IMR-90 (cell line): ENCODE results near the gene MOG. TPM values are rescaled to one million over a fixed set of nuclear protein-coding genes. Genes with fewer than 3 reads are reported as not detected.

Source experiments
- ATAC-seq: fragments of 200-7000 bp; cut with Tn5 transposase; 2 replicates; pipeline ENCODE4 v1.9.1; 2020; ENCODE audit warnings: low read depth, mild to moderate bottlenecking, moderate library complexity
- BruUV-seq: library from RNA; stranded (reverse); fragments of 400-500 nt; replicated peaks from 2 replicates; lab custom pipeline; 2021; lab: Mats Ljungman, UMichigan
- CTCF ChIA-PET: fragments of 300-600 bp; formaldehyde crosslinking; extraction: SDS; loops from one replicate; lab custom pipeline; 2021; ENCODE audit warnings: antibody characterized with exemption; lab: Yijun Ruan, JAX
- POLR2A ChIA-PET: fragments of 300-600 bp; sonication (Branson Sonifier 250); formaldehyde crosslinking; loops from one replicate; lab custom pipeline; 2022; ENCODE audit warnings: antibody characterized with exemption; ENCODE audit not compliant: unreplicated experiment; lab: Charles Lee
- DNase-seq: peaks from one replicate; pipeline ENCODE4 v3.0.0; 2013
- H2AFZ ChIP-seq: replicated peaks from 2 replicates; pipeline ENCODE3; 2013; ENCODE audit warnings: low read length, mild to moderate bottlenecking; ENCODE audit not compliant: poor library complexity
- H2AK5ac ChIP-seq: 2 replicates; pipeline ENCODE4 v1.6.1; 2013; ENCODE audit warnings: low read depth, low read length, inconsistent platforms
- H2AK9ac ChIP-seq: replicated peaks from 2 replicates; pipeline ENCODE3; 2013; ENCODE audit warnings: mild to moderate bottlenecking, low read depth, low read length, moderate library complexity; ENCODE audit not compliant: poor library complexity
- H2BK120ac ChIP-seq: 2 replicates; pipeline ENCODE4 v1.6.1; 2013; ENCODE audit warnings: low read depth, low read length, inconsistent platforms
- H2BK15ac ChIP-seq: 3 replicates; pipeline ENCODE4 v1.6.1; 2013; ENCODE audit warnings: low read depth, low read length, inconsistent platforms
- H2BK20ac ChIP-seq: 2 replicates; pipeline ENCODE4 v1.6.1; 2013; ENCODE audit warnings: low read depth, mild to moderate bottlenecking, inconsistent platforms, low read length, moderate library complexity
- H2BK5ac ChIP-seq: 2 replicates; pipeline ENCODE4 v1.6.1; 2013; ENCODE audit warnings: mild to moderate bottlenecking, low read depth, low read length, inconsistent platforms; ENCODE audit not compliant: poor library complexity, severe bottlenecking
- H3K14ac ChIP-seq: replicated peaks from 2 replicates; pipeline ENCODE4 v1.6.1; 2013; ENCODE audit warnings: low read depth, low read length, inconsistent platforms
- H3K18ac ChIP-seq: 2 replicates; pipeline ENCODE4 v1.6.1; 2013; ENCODE audit warnings: low read depth, low read length, control low read depth
- H3K23ac ChIP-seq: 2 replicates; pipeline ENCODE4 v1.6.1; 2013; ENCODE audit warnings: low read depth, low read length, inconsistent platforms
- H3K27ac ChIP-seq: 2 replicates; pipeline ENCODE4 v1.5.1; 2013; ENCODE audit warnings: mild to moderate bottlenecking, control low read depth, low read length; ENCODE audit not compliant: insufficient read depth
- H3K27me3 ChIP-seq: 2 replicates; pipeline ENCODE4 v1.6.1; 2013; ENCODE audit warnings: low read length; ENCODE audit not compliant: control insufficient read depth, insufficient read depth
- H3K36me3 ChIP-seq: 2 replicates; pipeline ENCODE4 v1.6.1; 2013; ENCODE audit warnings: low read length, mixed read lengths; ENCODE audit not compliant: control insufficient read depth, insufficient read depth
- H3K4ac ChIP-seq: 2 replicates; pipeline ENCODE4 v1.6.1; 2013; ENCODE audit warnings: low read depth, low read length, inconsistent platforms
- H3K4me1 ChIP-seq: 2 replicates; pipeline ENCODE4 v1.6.1; 2013; ENCODE audit warnings: low read length, mixed read lengths; ENCODE audit not compliant: control insufficient read depth, insufficient read depth
- H3K4me2 ChIP-seq: 2 replicates; pipeline ENCODE4 v1.6.1; 2013; ENCODE audit warnings: low read depth, mild to moderate bottlenecking, control low read depth, low read length, moderate library complexity
- H3K4me3 ChIP-seq: 2 replicates; pipeline ENCODE4 v1.5.1; 2013; ENCODE audit warnings: low read depth, mild to moderate bottlenecking, control low read depth, low read length, moderate library complexity; ENCODE audit not compliant: insufficient read depth
- H3K56ac ChIP-seq: 2 replicates; pipeline ENCODE4 v1.6.1; 2013; ENCODE audit warnings: low read length, inconsistent platforms; ENCODE audit not compliant: insufficient read depth; ENCODE audit errors: extremely low read depth
- H3K79me1 ChIP-seq, 2 experiments: 2 replicates each; pipeline ENCODE4 v1.6.1; 2013; ENCODE audit warnings: low read length in 2 of 2, inconsistent platforms in 1 of 2, low read depth in 1 of 2
- H3K9ac ChIP-seq: 2 replicates; pipeline ENCODE4 v1.6.1; 2013; ENCODE audit warnings: low read depth, low read length, control low read depth
- H3K9me1 ChIP-seq: 2 replicates; pipeline ENCODE4 v1.6.1; 2013; ENCODE audit warnings: low read length, inconsistent platforms; ENCODE audit not compliant: insufficient read depth
- H3K9me3 ChIP-seq: 2 replicates; pipeline ENCODE4 v1.6.1; 2013; ENCODE audit warnings: low read length; ENCODE audit not compliant: control insufficient read depth, insufficient read depth
- H4K20me1 ChIP-seq: 2 replicates; pipeline ENCODE4 v1.6.1; 2013; ENCODE audit warnings: low read length, inconsistent platforms; ENCODE audit not compliant: insufficient read depth
- H4K5ac ChIP-seq: 2 replicates; pipeline ENCODE4 v1.6.1; 2013; ENCODE audit warnings: mild to moderate bottlenecking, low read depth, low read length, control low read depth
- H4K8ac ChIP-seq, 2 experiments: 2 replicates each; pipeline ENCODE4 v1.6.1; 2013; ENCODE audit warnings: low read depth in 2 of 2, low read length in 2 of 2, control low read depth in 1 of 2, inconsistent platforms in 1 of 2
- H4K91ac ChIP-seq: 2 replicates; pipeline ENCODE4 v1.6.1; 2013; ENCODE audit warnings: low read depth, low read length, inconsistent platforms; ENCODE audit not compliant: insufficient read depth
- CEBPB ChIP-seq: IDR thresholded peaks from 2 replicates; pipeline ENCODE4 v1.6.1; 2012; ENCODE audit warnings: low read depth, low read length, improper control_type of control experiment
- MAZ ChIP-seq: IDR thresholded peaks from 2 replicates; pipeline ENCODE4 v1.6.1; 2012; ENCODE audit warnings: low read depth, mild to moderate bottlenecking, low read length, improper control_type of control experiment, moderate library complexity, borderline replicate concordance
- MXI1 ChIP-seq: IDR thresholded peaks from 2 replicates; pipeline ENCODE4 v1.6.1; 2012; ENCODE audit warnings: low read depth, mild to moderate bottlenecking, low read length, moderate library complexity, borderline replicate concordance
- NFE2L2 ChIP-seq: fragments of 150-350 bp; IDR thresholded peaks from 2 replicates; pipeline ENCODE4 v1.6.1; 2016; ENCODE audit warnings: low read depth, mild to moderate bottlenecking, low read length
- WGBS, 2 experiments: methylation state at CpG; one replicate each; pipeline versions ENCODE4 v1.1.5 to v1.1.7; 2013; ENCODE audit warnings: missing lambda C conversion rate in 2 of 2; ENCODE audit not compliant: insufficient read length in 1 of 2; ENCODE audit errors: extremely low coverage in 2 of 2; 5-methylcytosine and 5-hydroxymethylcytosine counted together
- dilution Hi-C: fragments of 300-500 bp; cut with HindIII; formaldehyde crosslinking; loops from one replicate; pipeline ENCODE4 v1.14.3; 2018; ENCODE audit warnings: low sequenced_read_pairs; ENCODE audit not compliant: unreplicated experiment
- in situ Hi-C: fragments of 300-500 bp; cut with MboI; formaldehyde crosslinking; loops from 3 replicates; pipeline ENCODE4 v1.14.3; 2019; ENCODE audit warnings: low sequenced_read_pairs, inconsistent platforms, mixed read lengths
- intact Hi-C: fragments of 100-400 bp; cut with micrococcal nuclease; formaldehyde crosslinking; loops from 2 replicates; pipeline ENCODE4 v1.10.0; 2022
- polyA plus RNA-seq, 3 experiments: library from polyadenylated mRNA; depleted of rRNA; stranded (reverse); fragments of >200 nt; gene quantifications; 2 replicates each; pipeline ENCODE4 v1.2.3, GENCODE V29; 2012; ENCODE audit warnings: low replicate concordance in 1 of 3
- total RNA-seq: library from RNA; depleted of rRNA; stranded (reverse); fragments of >200 nt; gene quantifications from 2 replicates; pipeline ENCODE4 v1.2.3, GENCODE V29; 2012

The MOG gene
- total and polyA plus RNA-seq, 2 of the 4 experiments (the other 2 are of a cell fraction), result not detected

GRCh38 chr6:29632789-29633533 is 23.9 kb upstream of the MOG start, which contains the start of gene GABBR1:
GABBR1 (minus strand) TSS chr6:29633183; CDS start chr6:29632385, 798 bp downstream.
- Histone ChIP-seq H3K14ac (peak within 1 kb of the TSS; percentile 89), H3K4me1 (peaks cover 11% of the 10 kb centered on the region), H4K8ac (peak within 1 kb of the TSS; percentile 66 to 76; a peak in 2 of 4 replicates), H3K27ac (peak within 1 kb of the TSS; percentile 62), H2AK5ac (peak within 1 kb of the TSS; percentile 48), H4K91ac (peak within 1 kb of the TSS; percentile 75), H3K4me2 (peak within 1 kb of the TSS; percentile 87), H3K9ac (peak within 1 kb of the TSS; percentile 56), H2BK5ac (peak within 1 kb of the TSS; percentile 14), H3K18ac (peak within 1 kb of the TSS; percentile 15; the same call in 1 of the 2 replicates), H2AK9ac (peak within 1 kb of the TSS; percentile 86), H3K23ac (peak within 1 kb of the TSS; percentile 98), H4K5ac (peak within 1 kb of the TSS; percentile 21; the same call in 1 of the 2 replicates), H3K4me3 (peak within 1 kb of the TSS; percentile 77), H3K56ac (no peak within 1 kb of the TSS; the same call in 1 of the 2 replicates), H2AFZ (peak within 1 kb of the TSS; percentile 98), H3K27me3 (no peaks in the 10 kb centered on the region), H3K79me1 (peaks cover 8 to 32% of the 10 kb centered on the region in 2 experiments; a peak in 3 of 4 replicates), H2BK15ac (no peak within 1 kb of the TSS; the same call in 2 of the 3 replicates), H4K20me1 (peaks cover 4% of the 10 kb centered on the region), H2BK120ac (peak within 1 kb of the TSS; percentile 47), H3K9me3 (no peaks in the 10 kb centered on the region), H3K4ac (peak within 1 kb of the TSS; percentile 77), H2BK20ac (peak within 1 kb of the TSS; percentile 40; the same call in 1 of the 2 replicates), H3K9me1 (peaks cover 9% of the 10 kb centered on the region; the same call in 1 of the 2 replicates), H3K36me3 (no peaks in the 10 kb centered on the region)
- 0% methylated on average over 2 of the region's 57 CpGs; no CpG with 5 or more reads in 1 of the 2 experiments for WGBS, 2 experiments
- in situ Hi-C loops (no loop called here), intact Hi-C loops (loop anchor here (5.0 kb wide), 2 partner anchors 119 to 1406 kb away; partner anchors contain the start of gene ZSCAN9), dilution Hi-C loops (no loop called here)
- TF ChIP-seq CEBPB (no peak), NFE2L2 (no peak), MAZ (peak; percentile 100), MXI1 (peak; percentile 16; the same call in 1 of the 2 replicates)
- DNase-seq (peak; percentile 79), ATAC-seq (peak; percentile 90)
- POLR2A ChIA-PET, result interaction anchor here (0.7 to 1.0 kb wide), 2 partner anchors 19 to 1907 kb away, joined by 3 to 4 read pairs; no protein-coding TSS in a partner anchor
- CTCF ChIA-PET, result interaction anchor here (1.1 to 1.8 kb wide), 3 partner anchors 15 to 21 kb away, joined by 4 to 11 read pairs (median 6); no protein-coding TSS in a partner anchor
- BruUV-seq, result no TSS peak
